ENCODE measurements around the gene INHBE. TPM values are rescaled to one million over a fixed set of nuclear protein-coding genes. Genes with fewer than 3 reads are reported as not detected.

Gene INHBE
- total and polyA plus RNA-seq, 3 experiments from 2014 or later = 0.38 to 0.61 TPM; not detected in 1

- DNase-seq = peak; percentile 46 to 79 (median 60)
- peaks cover 74% of the 10 kb centered on the region for H3K4me1 ChIP-seq (ENCODE audit: insufficient read depth, low read length)
- Mint-ChIP-seq H3K4me1 (peaks cover 74 to 82% (median 81%) of the 10 kb centered on the region in 3 donors), H3K27me3 (peaks cover 0 to 3% of the 10 kb centered on the region in 2 donors), H3K4me3 (peak overlapping the region; percentile 85 to 99 (median 98)), H3K27ac (peak overlapping the region; percentile 99 to 100 (median 100)), H3K9me3 (no peaks in the 10 kb centered on the region), H3K36me3 (peaks cover 9 to 49% (median 18%) of the 10 kb centered on the region in 3 donors)
- CTCF ChIA-PET = interaction anchor here (0.7 to 10.4 kb wide), 10 partner anchors 11 to 263 kb away, joined by 3 to 167 read pairs (median 5); partner anchors contain the start of genes DDIT3, GLI1 and MARS1
- peaks cover 19% of the 10 kb centered on the region for H3K36me3 ChIP-seq (ENCODE audit: insufficient read depth, low read length)
- H3K4me3 ChIP-seq (ENCODE audit: low read length) = peak overlapping the region; percentile 71
- H3K9me3 ChIP-seq (ENCODE audit: low read length) = no peaks in the 10 kb centered on the region
- POLR2A ChIA-PET = interaction anchor here (0.6 to 2.6 kb wide), 13 partner anchors 8 to 69 kb away, joined by 3 to 20 read pairs (median 4); partner anchors contain the start of genes DCTN2, DDIT3, GLI1 and MARS1
- H3K27me3 ChIP-seq (ENCODE audit: insufficient read depth, low read length, poor library complexity, severe bottlenecking) = no peaks in the 10 kb centered on the region
- peak overlapping the region; percentile 85 for H3K27ac ChIP-seq (ENCODE audit: low read depth, low read length)
Observed at GRCh38 chr12:57477710-57478681, 22.9 kb downstream of the INHBE start.

DNA sequence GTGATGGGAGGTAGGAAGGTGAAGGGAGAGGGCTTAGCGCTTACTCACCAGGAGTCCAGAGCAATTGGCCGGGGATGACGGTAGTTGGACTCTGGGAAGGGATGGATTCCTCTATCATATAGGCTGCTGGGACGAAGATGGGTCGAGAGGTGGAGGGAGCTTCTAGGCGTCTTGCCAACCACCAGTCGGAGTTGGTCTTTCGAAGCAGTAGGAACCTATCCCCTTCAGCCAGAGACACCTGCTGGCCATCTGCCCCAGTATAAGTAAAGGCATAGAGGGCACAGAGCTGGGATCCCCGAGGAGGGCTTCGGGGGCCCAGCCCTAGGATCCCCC lies 23.9 kb downstream of the INHBE start:
- peak overlapping the region; percentile 71 for H3K4me3 ChIP-seq (ENCODE audit: low read length)
- Mint-ChIP-seq H3K27ac (peak overlapping the region; percentile 99 to 100 (median 100)), H3K27me3 (peaks cover 0 to 3% of the 10 kb centered on the region in 2 donors), H3K36me3 (peaks cover 5 to 41% (median 12%) of the 10 kb centered on the region in 3 donors), H3K9me3 (no peaks in the 10 kb centered on the region), H3K4me1 (peaks cover 72 to 80% (median 79%) of the 10 kb centered on the region in 3 donors), H3K4me3 (peak overlapping the region; percentile 85 to 99 (median 98))
- H3K9me3 ChIP-seq (ENCODE audit: low read length) = no peaks in the 10 kb centered on the region
- ChIA-PET CTCF (interaction anchor here (1.6 to 10.4 kb wide), 3 partner anchors 10 to 45 kb away, joined by 5 to 167 read pairs (median 22); partner anchors contain the start of genes GLI1 and MARS1), POLR2A (interaction anchor here (1.2 to 2.8 kb wide), 5 partner anchors 14 to 68 kb away, joined by 4 to 20 read pairs (median 6); partner anchors contain the start of genes DCTN2 and DDIT3)
- peaks cover 12% of the 10 kb centered on the region for H3K36me3 ChIP-seq (ENCODE audit: insufficient read depth, low read length)
- peak in 1 of 5 donors; percentile 52 for DNase-seq
- H3K4me1 ChIP-seq (ENCODE audit: insufficient read depth, low read length) = peaks cover 66% of the 10 kb centered on the region
- H3K27ac ChIP-seq (ENCODE audit: low read depth, low read length) = peak overlapping the region; percentile 85
- H3K27me3 ChIP-seq (ENCODE audit: insufficient read depth, low read length, poor library complexity, severe bottlenecking) = no peaks in the 10 kb centered on the region

- Mint-ChIP-seq H3K36me3 (peaks cover under 1 to 35% (median 6%) of the 10 kb centered on the region in 3 donors), H3K27me3 (peaks cover 0 to 3% of the 10 kb centered on the region in 2 donors), H3K4me1 (peaks cover 67 to 75% (median 73%) of the 10 kb centered on the region in 3 donors), H3K4me3 (peak within 1 kb of the TSS; percentile 85 to 99 (median 98)), H3K27ac (peak within 1 kb of the TSS; percentile 99 to 100 (median 100)), H3K9me3 (no peaks in the 10 kb centered on the region)
- ChIA-PET POLR2A (interaction anchor here (0.6 to 2.8 kb wide), 9 partner anchors 15 to 339 kb away, joined by 3 to 20 read pairs (median 4); partner anchors contain the start of genes AVIL, DCTN2, DDIT3 and GLI1), CTCF (interaction anchor here (1.2 to 10.4 kb wide), 6 partner anchors 9 to 266 kb away, joined by 3 to 167 read pairs (median 4); partner anchors contain the start of genes GLI1, MARS1 and TSPAN31)
- H3K27me3 ChIP-seq (ENCODE audit: insufficient read depth, low read length, poor library complexity, severe bottlenecking) = no peaks in the 10 kb centered on the region
- H3K4me1 ChIP-seq (ENCODE audit: insufficient read depth, low read length) = peaks cover 61% of the 10 kb centered on the region
- peaks cover 6% of the 10 kb centered on the region for H3K36me3 ChIP-seq (ENCODE audit: insufficient read depth, low read length)
- H3K27ac ChIP-seq (ENCODE audit: low read depth, low read length) = peak within 1 kb of the TSS; percentile 85
- no peaks in the 10 kb centered on the region for H3K9me3 ChIP-seq (ENCODE audit: low read length)
- DNase-seq = peak in 4 of 5 donors; percentile 43 to 87 (median 86)
- peak within 1 kb of the TSS; percentile 71 for H3K4me3 ChIP-seq (ENCODE audit: low read length)
Observed at GRCh38 chr12:57479376-57480115, 24.4 kb downstream of the INHBE start, which contains the start of gene ARHGAP9. ARHGAP9 (minus strand) TSS chr12:57479866; CDS start chr12:57479406, 460 bp downstream.

DNA sequence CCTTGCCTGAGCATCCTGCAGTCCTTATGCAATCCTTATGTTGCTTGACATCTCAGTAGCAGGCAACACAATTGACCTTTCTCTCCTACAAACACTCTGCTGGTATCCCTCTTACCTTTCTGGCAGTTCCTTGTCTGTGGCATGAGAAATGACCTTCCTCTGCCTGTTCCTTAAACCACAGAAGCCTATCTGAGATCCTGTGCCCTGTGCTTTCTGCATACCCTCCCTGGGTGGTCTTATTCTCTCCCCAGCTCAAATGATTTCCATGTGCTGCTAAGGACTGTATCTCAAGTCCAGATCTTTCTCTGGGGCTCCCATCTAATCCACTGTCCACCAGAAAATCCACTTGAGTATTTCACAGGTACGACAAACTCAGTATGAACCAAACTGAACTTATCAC lies 26.6 kb downstream of the INHBE start:
- Histone ChIP-seq H3K4me3 (ENCODE audit: low read length) (no peak overlapping the region), H3K9me3 (ENCODE audit: low read length) (no peaks in the 10 kb centered on the region), H3K27ac (ENCODE audit: low read depth, low read length) (no peak overlapping the region), H3K36me3 (ENCODE audit: insufficient read depth, low read length) (no peaks in the 10 kb centered on the region), H3K4me1 (ENCODE audit: insufficient read depth, low read length) (peaks cover 40% of the 10 kb centered on the region), H3K27me3 (ENCODE audit: insufficient read depth, low read length, poor library complexity, severe bottlenecking) (no peaks in the 10 kb centered on the region)
- ChIA-PET CTCF (interaction anchor here (0.9 to 10.4 kb wide), 2 partner anchors 9 to 21 kb away, joined by 3 to 167 read pairs; partner anchors contain the start of gene GLI1), POLR2A (no interaction called here)
- peak overlapping the region; percentile 99 to 100 (median 100) for H3K27ac Mint-ChIP-seq
- H3K9me3 Mint-ChIP-seq = no peaks in the 10 kb centered on the region
- H3K4me1 Mint-ChIP-seq = peaks cover 55 to 58% (median 56%) of the 10 kb centered on the region in 3 donors
- peak overlapping the region in 4 of 7 donors; percentile 12 to 60 (median 47) for H3K4me3 Mint-ChIP-seq
- H3K36me3 Mint-ChIP-seq = peaks cover 0 to 18% (median 0%) of the 10 kb centered on the region in 3 donors
- peaks cover 0 to 3% of the 10 kb centered on the region in 2 donors for H3K27me3 Mint-ChIP-seq
- no peak for DNase-seq

GRCh38 chr12:57483466-57483865 lies 28.4 kb downstream of the INHBE start:
- no peak overlapping the region for H3K4me3 ChIP-seq (ENCODE audit: low read length)
- DNase-seq = no peak
- ChIA-PET POLR2A (no interaction called here), CTCF (no interaction called here)
- H3K36me3 Mint-ChIP-seq = peaks cover 0 to 10% (median 0%) of the 10 kb centered on the region in 3 donors
- H3K27me3 Mint-ChIP-seq = peaks cover 0 to 2% of the 10 kb centered on the region in 2 donors
- H3K36me3 ChIP-seq (ENCODE audit: insufficient read depth, low read length) = no peaks in the 10 kb centered on the region
- H3K27ac Mint-ChIP-seq = peak overlapping the region in 7 of 8 donors; percentile 7 to 95 (median 38)
- H3K27ac ChIP-seq (ENCODE audit: low read depth, low read length) = no peak overlapping the region
- H3K9me3 Mint-ChIP-seq = no peaks in the 10 kb centered on the region
- peaks cover 49 to 56% (median 54%) of the 10 kb centered on the region in 3 donors for H3K4me1 Mint-ChIP-seq
- H3K27me3 ChIP-seq (ENCODE audit: insufficient read depth, low read length, poor library complexity, severe bottlenecking) = no peaks in the 10 kb centered on the region
- H3K4me1 ChIP-seq (ENCODE audit: insufficient read depth, low read length) = peaks cover 42% of the 10 kb centered on the region
- no peaks in the 10 kb centered on the region for H3K9me3 ChIP-seq (ENCODE audit: low read length)
- peak overlapping the region in 1 of 7 donors; percentile 60 for H3K4me3 Mint-ChIP-seq

DNA sequence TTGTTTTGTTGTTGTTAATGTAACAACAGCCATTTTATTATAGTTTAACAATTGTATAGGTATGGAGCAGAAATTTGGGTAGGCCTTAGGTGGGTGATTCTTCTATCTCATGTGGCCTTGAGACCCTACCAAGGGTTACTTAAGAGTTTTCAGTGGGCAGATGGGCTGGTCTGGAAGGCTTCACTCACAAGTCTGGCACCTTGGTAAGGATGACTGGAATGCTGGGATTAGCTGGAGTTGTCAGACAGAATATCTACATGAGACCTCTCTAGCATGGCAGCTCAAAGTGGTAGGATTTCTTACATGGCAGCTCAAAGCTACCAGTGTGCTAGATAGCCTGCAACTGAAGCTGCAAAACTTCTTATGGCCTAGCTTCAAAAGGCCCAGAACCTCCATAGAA lies 30.6 kb downstream of the INHBE start:
- Mint-ChIP-seq H3K9me3 (no peaks in the 10 kb centered on the region), H3K4me3 (no peak overlapping the region), H3K4me1 (peaks cover 40 to 48% (median 43%) of the 10 kb centered on the region in 3 donors), H3K36me3 (peaks cover 0 to 26% (median 3%) of the 10 kb centered on the region in 3 donors), H3K27me3 (no peaks in the 10 kb centered on the region), H3K27ac (peak overlapping the region in 3 of 8 donors; percentile 40 to 70 (median 57))
- H3K36me3 ChIP-seq (ENCODE audit: insufficient read depth, low read length) = peaks cover 18% of the 10 kb centered on the region
- peaks cover 29% of the 10 kb centered on the region for H3K4me1 ChIP-seq (ENCODE audit: insufficient read depth, low read length)
- ChIA-PET POLR2A (interaction anchor here (0.8 kb wide), 1 partner anchor 26 kb away, joined by 3 read pairs; the partner anchor contains the start of gene GLI1), CTCF (interaction anchor here (0.6 to 2.8 kb wide), 2 partner anchors 14 to 27 kb away, joined by 3 to 13 read pairs; partner anchors contain the start of gene GLI1)
- no peak overlapping the region for H3K4me3 ChIP-seq (ENCODE audit: low read length)
- no peaks in the 10 kb centered on the region for H3K27me3 ChIP-seq (ENCODE audit: insufficient read depth, low read length, poor library complexity, severe bottlenecking)
- DNase-seq = no peak
- no peak overlapping the region for H3K27ac ChIP-seq (ENCODE audit: low read depth, low read length)
- no peaks in the 10 kb centered on the region for H3K9me3 ChIP-seq (ENCODE audit: low read length)

All from CD8-positive, alpha-beta memory T cell (primary cell).